Activated CD8-positive, alpha-beta T cell treated with anti-CD3 and anti-CD28 coated beads for 36 hours (primary cell): ENCODE results near the gene CCDC167. TPM values are rescaled to one million over a fixed set of nuclear protein-coding genes. Genes with fewer than 3 reads are reported as not detected.

ENCODE experiments used
- ATAC-seq: fragments of 200-7000 bp; cut with Tn5 transposase; one replicate; pipeline ENCODE4 v1.10.0; 2021; ENCODE audit warnings: mild to moderate bottlenecking, moderate library complexity
- CTCF ChIA-PET: fragments of 350-600 bp; sonication (Branson Sonifier 250); formaldehyde crosslinking; loops from one replicate; lab custom pipeline; 2021; ENCODE audit warnings: antibody characterized with exemption; lab: Charles Lee
- POLR2A ChIA-PET: fragments of 350-600 bp; sonication (Branson Sonifier 250); formaldehyde crosslinking; loops from one replicate; lab custom pipeline; 2021; ENCODE audit warnings: antibody characterized with exemption; lab: Charles Lee
- DNase-seq: peaks from one replicate; pipeline ENCODE4 v3.0.0-alpha.2; 2020
- H3K27ac Mint-ChIP-seq: one replicate; pipeline ENCODE4 v1.8.0; 2021; ENCODE audit warnings: mild to moderate bottlenecking, mixed read lengths
- H3K27me3 Mint-ChIP-seq: one replicate; pipeline ENCODE4 v1.8.0; 2021; ENCODE audit warnings: mixed read lengths
- H3K36me3 Mint-ChIP-seq: one replicate; pipeline ENCODE4 v1.8.0; 2021; ENCODE audit warnings: low read depth, mixed read lengths
- H3K4me1 Mint-ChIP-seq: one replicate; pipeline ENCODE4 v1.8.0; 2021; ENCODE audit warnings: low read depth, mixed read lengths
- H3K4me3 Mint-ChIP-seq: one replicate; pipeline ENCODE4 v1.8.0; 2021; ENCODE audit warnings: mild to moderate bottlenecking, moderate library complexity, mixed read lengths
- H3K9me3 Mint-ChIP-seq: one replicate; pipeline ENCODE4 v1.8.0; 2021; ENCODE audit warnings: mixed read lengths
- intact Hi-C: fragments of 100-400 bp; cut with micrococcal nuclease; formaldehyde crosslinking; loops from one replicate; pipeline ENCODE4 v1.10.0; 2022
- total RNA-seq, 2 experiments: library from RNA; stranded (reverse); gene quantifications; one replicate each; pipeline ENCODE4 v1.2.3, GENCODE V29; 2021
- TF ChIP-seq, protein P1 (sequence below): fragments of 200-600 bp; IDR thresholded peaks from one replicate; pipeline ENCODE4 v1.8.0; 2022; ENCODE audit warnings: antibody characterized with exemption, mild to moderate bottlenecking

The CCDC167 gene
- total RNA-seq, 2 experiments from 2014 or later = 63.7 to 68.1 TPM

DNA sequence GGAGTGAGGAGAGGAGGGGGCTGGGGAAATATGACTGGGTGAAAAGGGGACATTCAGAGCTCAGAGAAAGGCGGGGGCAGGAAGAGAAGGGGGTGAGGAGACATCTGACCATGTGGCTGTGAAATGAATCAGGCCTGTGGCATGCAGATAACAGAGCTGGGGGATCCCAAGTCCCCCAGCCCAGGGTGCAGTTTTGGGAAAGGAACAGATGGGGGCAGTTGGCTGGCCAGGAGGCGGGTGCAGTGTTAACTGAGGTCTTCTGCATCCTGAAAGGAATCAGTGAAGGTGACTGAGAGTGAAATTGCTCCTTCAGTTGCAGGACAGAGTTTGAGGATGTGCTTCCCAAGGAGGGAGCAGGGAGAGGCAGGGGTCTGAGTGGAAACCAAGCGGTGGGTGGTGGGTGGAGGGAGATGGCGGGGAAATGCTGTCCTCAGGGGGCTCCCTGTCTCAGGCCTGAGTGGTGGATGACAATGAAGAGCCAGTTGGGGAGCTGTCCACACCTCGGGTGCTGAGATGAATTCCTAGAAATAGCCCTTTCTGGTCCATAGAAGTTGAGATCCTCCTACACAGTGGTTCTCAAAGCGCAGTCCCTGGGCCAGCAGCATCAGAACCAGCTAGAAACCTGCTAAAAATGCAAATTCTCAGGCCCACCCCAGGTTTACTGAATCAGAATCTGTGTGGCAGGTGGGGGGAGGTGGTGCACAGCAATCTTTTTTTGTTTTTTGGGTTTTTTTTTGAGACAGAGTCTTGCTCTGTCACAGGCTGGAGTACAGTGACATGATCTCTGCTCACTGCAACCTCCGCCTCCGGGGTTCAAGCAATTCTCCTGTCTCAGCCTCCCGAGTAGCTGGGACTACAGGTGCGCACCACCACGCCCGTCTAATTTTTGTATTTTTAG, 26.0 kb upstream of the CCDC167 start:
- CTCF ChIA-PET = interaction anchor here (1.0 to 1.3 kb wide), 3 partner anchors 31 to 100 kb away, joined by 3 read pairs; no protein-coding TSS in a partner anchor

DNA sequence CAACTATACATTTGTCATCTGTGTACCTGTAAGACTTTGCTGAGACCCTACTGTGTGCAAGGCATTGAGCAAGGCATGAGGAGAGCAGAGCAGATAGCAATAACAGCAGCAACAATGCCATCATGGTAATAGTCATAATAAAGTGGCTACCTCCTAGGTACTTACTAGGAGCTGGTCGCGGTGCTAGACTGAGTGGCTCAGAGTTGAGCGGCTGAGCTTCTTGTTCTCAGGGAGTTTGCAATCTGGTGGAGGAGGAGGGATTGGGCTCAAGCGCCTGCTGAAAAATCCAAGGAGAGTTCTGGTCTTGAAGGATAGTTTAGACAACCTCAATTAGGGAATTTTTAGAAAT, 25.3 kb upstream of the CCDC167 start:
- no peak for DNase-seq
- ChIA-PET CTCF (interaction anchor here (0.6 to 1.6 kb wide), 5 partner anchors 13 to 99 kb away, joined by 3 to 6 read pairs (median 3); no protein-coding TSS in a partner anchor), POLR2A (interaction anchor here (0.6 to 1.7 kb wide), 4 partner anchors 14 to 283 kb away, joined by 3 to 8 read pairs (median 3); no protein-coding TSS in a partner anchor)
- H3K36me3 Mint-ChIP-seq = peaks cover 3% of the 10 kb centered on the region
- no peak for ATAC-seq
- H3K27me3 Mint-ChIP-seq = no peaks in the 10 kb centered on the region
- peaks cover 55% of the 10 kb centered on the region for H3K4me1 Mint-ChIP-seq
- H3K9me3 Mint-ChIP-seq = no peaks in the 10 kb centered on the region
- TF ChIP-seq, protein P1, sequence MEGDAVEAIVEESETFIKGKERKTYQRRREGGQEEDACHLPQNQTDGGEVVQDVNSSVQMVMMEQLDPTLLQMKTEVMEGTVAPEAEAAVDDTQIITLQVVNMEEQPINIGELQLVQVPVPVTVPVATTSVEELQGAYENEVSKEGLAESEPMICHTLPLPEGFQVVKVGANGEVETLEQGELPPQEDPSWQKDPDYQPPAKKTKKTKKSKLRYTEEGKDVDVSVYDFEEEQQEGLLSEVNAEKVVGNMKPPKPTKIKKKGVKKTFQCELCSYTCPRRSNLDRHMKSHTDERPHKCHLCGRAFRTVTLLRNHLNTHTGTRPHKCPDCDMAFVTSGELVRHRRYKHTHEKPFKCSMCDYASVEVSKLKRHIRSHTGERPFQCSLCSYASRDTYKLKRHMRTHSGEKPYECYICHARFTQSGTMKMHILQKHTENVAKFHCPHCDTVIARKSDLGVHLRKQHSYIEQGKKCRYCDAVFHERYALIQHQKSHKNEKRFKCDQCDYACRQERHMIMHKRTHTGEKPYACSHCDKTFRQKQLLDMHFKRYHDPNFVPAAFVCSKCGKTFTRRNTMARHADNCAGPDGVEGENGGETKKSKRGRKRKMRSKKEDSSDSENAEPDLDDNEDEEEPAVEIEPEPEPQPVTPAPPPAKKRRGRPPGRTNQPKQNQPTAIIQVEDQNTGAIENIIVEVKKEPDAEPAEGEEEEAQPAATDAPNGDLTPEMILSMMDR = no peak
- no peak overlapping the region for H3K4me3 Mint-ChIP-seq
- intact Hi-C loops = no loop called here
- H3K27ac Mint-ChIP-seq = no peak overlapping the region

More for the DNA sequence above, 26.0 kb upstream of the CCDC167 start:
- H3K9me3 Mint-ChIP-seq = no peaks in the 10 kb centered on the region
- H3K4me1 Mint-ChIP-seq = peaks cover 51% of the 10 kb centered on the region
- POLR2A ChIA-PET = interaction anchor here (0.6 to 1.7 kb wide), 3 partner anchors 13 to 284 kb away, joined by 3 to 8 read pairs (median 3); no protein-coding TSS in a partner anchor
- TF ChIP-seq, protein P1 = no peak
- H3K4me3 Mint-ChIP-seq = no peak overlapping the region
- no peak overlapping the region for H3K27ac Mint-ChIP-seq
- ATAC-seq (no peak), DNase-seq (peak; percentile 42)
- intact Hi-C loops = no loop called here
- H3K27me3 Mint-ChIP-seq = no peaks in the 10 kb centered on the region
- H3K36me3 Mint-ChIP-seq = no peaks in the 10 kb centered on the region

DNA sequence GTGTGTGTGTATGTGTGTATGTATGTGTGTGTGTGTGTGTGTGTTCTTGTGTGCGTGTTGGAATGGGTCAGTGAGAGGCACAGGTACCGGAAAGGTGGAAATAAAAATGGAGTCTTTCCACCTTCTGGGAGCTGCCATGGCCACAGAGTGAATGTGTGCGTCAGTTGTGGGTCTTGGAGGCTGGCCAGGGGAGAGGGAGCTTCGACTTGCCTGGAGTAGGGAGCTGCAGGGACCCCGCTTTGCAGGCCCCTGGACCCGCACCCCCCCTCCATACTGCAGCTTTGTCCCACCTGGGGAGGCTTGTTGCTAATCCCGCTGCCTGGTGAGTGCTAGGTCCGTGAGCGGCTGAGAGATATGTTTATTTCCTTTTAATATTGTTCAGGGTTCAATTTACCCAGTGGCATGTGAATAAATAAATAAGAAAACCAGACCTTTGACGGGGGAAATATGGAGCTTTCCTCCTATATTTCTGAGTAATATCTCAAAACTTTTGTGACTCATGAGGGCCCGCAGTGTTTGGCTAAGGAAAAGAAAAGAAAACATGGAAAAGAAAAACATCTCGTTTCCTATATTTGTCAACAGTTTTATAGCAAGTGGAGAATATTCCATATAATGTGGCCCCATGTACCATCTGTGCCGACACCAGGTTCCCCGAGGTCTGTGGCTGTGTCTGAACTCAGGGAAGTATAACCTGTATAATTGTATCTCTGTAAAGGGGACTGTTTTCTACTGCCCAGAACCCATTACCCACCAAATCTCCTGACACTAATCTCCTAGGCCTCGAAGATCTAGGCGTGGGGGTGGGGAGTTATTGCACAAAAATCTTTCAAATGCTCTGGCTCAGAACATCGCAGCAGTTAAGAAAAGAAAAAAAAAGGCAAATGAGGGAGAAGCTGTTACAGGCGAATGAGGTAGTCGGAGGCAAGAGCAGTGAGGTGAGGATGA, 24.6 kb upstream of the CCDC167 start:
- ChIA-PET POLR2A (interaction anchor here (0.6 to 1.1 kb wide), 2 partner anchors 17 to 53 kb away, joined by 3 read pairs; no protein-coding TSS in a partner anchor), CTCF (interaction anchor here (0.6 to 1.6 kb wide), 5 partner anchors 13 to 99 kb away, joined by 3 to 6 read pairs (median 3); no protein-coding TSS in a partner anchor)
- TF ChIP-seq, protein P1 = no peak
- Mint-ChIP-seq H3K36me3 (peaks cover 7% of the 10 kb centered on the region), H3K27me3 (no peaks in the 10 kb centered on the region), H3K9me3 (peaks cover 1% of the 10 kb centered on the region), H3K4me1 (peaks cover 59% of the 10 kb centered on the region), H3K4me3 (no peak overlapping the region), H3K27ac (no peak overlapping the region)
- ATAC-seq (no peak), DNase-seq (no peak)
- intact Hi-C loops = no loop called here

DNA sequence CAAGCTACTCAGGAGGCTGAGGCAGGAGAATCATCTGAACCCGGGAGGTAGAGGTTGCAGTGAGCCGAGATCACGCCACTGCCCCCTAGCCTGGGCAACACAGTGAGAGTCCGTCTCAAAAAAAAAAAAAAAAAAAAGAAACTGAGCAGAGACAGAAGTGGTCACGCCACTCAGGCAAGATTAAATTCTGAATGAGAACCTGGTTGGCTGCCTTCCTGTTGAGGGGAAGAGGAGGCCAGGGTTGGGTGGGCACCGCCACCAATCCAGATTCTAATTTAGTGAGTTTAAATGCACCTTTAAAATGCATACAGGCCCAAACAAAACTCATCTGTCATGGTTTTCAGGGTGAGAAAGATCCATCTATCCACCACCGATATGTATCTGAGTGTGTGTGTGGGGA, 23.7 kb upstream of the CCDC167 start:
- TF ChIP-seq, protein P1 = no peak
- Mint-ChIP-seq H3K27me3 (no peaks in the 10 kb centered on the region), H3K4me1 (peaks cover 68% of the 10 kb centered on the region), H3K9me3 (peaks cover 4% of the 10 kb centered on the region), H3K27ac (no peak overlapping the region), H3K4me3 (no peak overlapping the region), H3K36me3 (peaks cover 13% of the 10 kb centered on the region)
- ATAC-seq (no peak), DNase-seq (no peak)
- CTCF ChIA-PET = interaction anchor here (1.6 kb wide), 1 partner anchor 43 kb away, joined by 6 read pairs; no protein-coding TSS in a partner anchor
- POLR2A ChIA-PET = no interaction called here
- intact Hi-C loops = no loop called here
